Suprapubic skin (tissue), 4 donors: ENCODE data around the gene SMOC2. TPM values are rescaled to one million over a fixed set of nuclear protein-coding genes. Genes with fewer than 3 reads are reported as not detected.
A peak's percentile ranks its signal among the peaks of the same experiment; 100 is the strongest.

Experiments
- DNase-seq, 2 donors: peaks; one replicate each; pipeline ENCODE4 v3.0.0-alpha.2; 2019; ENCODE audit warnings: low spot score in 2 of 2
- H3K27ac ChIP-seq: fragments of 200-600 bp; sonication (generic); one replicate; pipeline ENCODE4 v1.5.1; 2019
- H3K27me3 ChIP-seq: fragments of 200-600 bp; sonication (generic); one replicate; pipeline ENCODE4 v1.5.1; 2019
- H3K36me3 ChIP-seq: fragments of 200-600 bp; sonication (generic); one replicate; pipeline ENCODE4 v1.5.1; 2019
- H3K4me1 ChIP-seq: fragments of 200-600 bp; sonication (generic); one replicate; pipeline ENCODE4 v1.5.1; 2019
- H3K4me3 ChIP-seq: fragments of 200-600 bp; sonication (generic); one replicate; pipeline ENCODE4 v1.5.1; 2019; ENCODE audit warnings: mild to moderate bottlenecking
- H3K9me3 ChIP-seq: fragments of 200-600 bp; sonication (generic); one replicate; pipeline ENCODE4 v1.5.1; 2019
- EP300 ChIP-seq: sonication (generic); formaldehyde crosslinking; IDR thresholded peaks from one replicate; pipeline ENCODE4 v1.6.1; 2017; ENCODE audit warnings: antibody characterized with exemption
- POLR2A ChIP-seq, 2 donors: fragments of 450-650 bp; IDR thresholded peaks; one replicate each; pipeline ENCODE4 v1.6.1; 2017; ENCODE audit warnings: antibody characterized with exemption in 2 of 2, mild to moderate bottlenecking in 2 of 2, moderate library complexity in 2 of 2
- POLR2AphosphoS5 ChIP-seq, 3 donors: sonication (generic); formaldehyde crosslinking; IDR thresholded peaks; one replicate each; pipeline ENCODE4 v1.6.1; 2017; ENCODE audit warnings: antibody characterized with exemption in 3 of 3
- WGBS: methylation state at CpG from one replicate; pipeline ENCODE4 v1.1.5; 2018; 5-methylcytosine and 5-hydroxymethylcytosine counted together
- total RNA-seq, 4 donors: library from RNA; depleted of rRNA; stranded (reverse); fragments of >200 nt; gene quantifications; one replicate each; pipeline ENCODE4 v1.1.0, GENCODE V29; 2016
- TF ChIP-seq, protein P1 (sequence below), 2 donors: fragments of 200-600 bp in 1 of 2; fragments of 450-650 bp in 1 of 2; sonication (generic) in 1 of 2; IDR thresholded peaks; one replicate each; pipeline ENCODE4 v1.5.1; 2016 to 2019; ENCODE audit warnings: antibody characterized with exemption in 2 of 2, mild to moderate bottlenecking in 1 of 2, moderate library complexity in 1 of 2

SMOC2 gene
- total RNA-seq, 4 donors from 2014 or later: 16.2 to 22.9 (median 18.8) TPM

DNA sequence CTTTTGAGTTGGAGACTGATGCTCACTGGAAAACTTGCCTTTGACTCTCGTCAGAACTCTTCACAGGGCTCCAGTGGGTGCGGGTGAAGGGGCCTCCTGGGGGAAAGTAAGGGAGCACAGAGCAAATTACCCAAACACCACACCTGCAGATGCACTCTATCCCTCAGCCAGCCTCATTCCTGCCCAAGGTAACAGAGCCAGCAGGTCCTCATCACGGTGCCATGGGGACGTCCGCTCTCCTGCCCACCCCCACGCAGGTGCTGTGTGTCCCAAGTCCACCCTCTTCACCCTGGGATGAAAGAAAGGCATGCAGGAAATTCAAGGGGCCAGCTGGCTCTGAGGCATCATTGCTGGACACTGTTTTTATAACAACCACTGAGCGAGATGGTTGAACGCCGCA, 269.0 kb downstream of the SMOC2 start:
- TF ChIP-seq, protein P1, sequence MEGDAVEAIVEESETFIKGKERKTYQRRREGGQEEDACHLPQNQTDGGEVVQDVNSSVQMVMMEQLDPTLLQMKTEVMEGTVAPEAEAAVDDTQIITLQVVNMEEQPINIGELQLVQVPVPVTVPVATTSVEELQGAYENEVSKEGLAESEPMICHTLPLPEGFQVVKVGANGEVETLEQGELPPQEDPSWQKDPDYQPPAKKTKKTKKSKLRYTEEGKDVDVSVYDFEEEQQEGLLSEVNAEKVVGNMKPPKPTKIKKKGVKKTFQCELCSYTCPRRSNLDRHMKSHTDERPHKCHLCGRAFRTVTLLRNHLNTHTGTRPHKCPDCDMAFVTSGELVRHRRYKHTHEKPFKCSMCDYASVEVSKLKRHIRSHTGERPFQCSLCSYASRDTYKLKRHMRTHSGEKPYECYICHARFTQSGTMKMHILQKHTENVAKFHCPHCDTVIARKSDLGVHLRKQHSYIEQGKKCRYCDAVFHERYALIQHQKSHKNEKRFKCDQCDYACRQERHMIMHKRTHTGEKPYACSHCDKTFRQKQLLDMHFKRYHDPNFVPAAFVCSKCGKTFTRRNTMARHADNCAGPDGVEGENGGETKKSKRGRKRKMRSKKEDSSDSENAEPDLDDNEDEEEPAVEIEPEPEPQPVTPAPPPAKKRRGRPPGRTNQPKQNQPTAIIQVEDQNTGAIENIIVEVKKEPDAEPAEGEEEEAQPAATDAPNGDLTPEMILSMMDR (IDR thresholded peaks at IDR 0.05): no peak
- TF ChIP-seq EP300: no peak
- H3K4me1 ChIP-seq: no peaks in the 10 kb centered on the region
- no peak overlapping the region for H3K27ac ChIP-seq
- no peak for DNase-seq
- H3K36me3 ChIP-seq: no peaks in the 10 kb centered on the region
- WGBS: 87% methylated on average over 9 of the region's 9 CpGs
- no peaks in the 10 kb centered on the region for H3K9me3 ChIP-seq
- peaks cover 10% of the 10 kb centered on the region for H3K27me3 ChIP-seq
- no peak overlapping the region for H3K4me3 ChIP-seq

GRCh38 chr6:168711049-168711640, 270.2 kb downstream of the SMOC2 start:
- TF ChIP-seq, protein P1 (IDR thresholded peaks at IDR 0.05): peak in 1 of 2 donors; percentile 42
- TF ChIP-seq POLR2AphosphoS5 (IDR thresholded peaks at IDR 0.05): no peak
- WGBS: 54% methylated on average over 5 of the region's 5 CpGs
- H3K27ac ChIP-seq: no peak overlapping the region
- peaks cover 10% of the 10 kb centered on the region for H3K27me3 ChIP-seq
- no peaks in the 10 kb centered on the region for H3K4me1 ChIP-seq
- no peaks in the 10 kb centered on the region for H3K9me3 ChIP-seq
- no peak overlapping the region for H3K4me3 ChIP-seq
- no peaks in the 10 kb centered on the region for H3K36me3 ChIP-seq
- DNase-seq: no peak

GRCh38 chr6:168711666-168712300, 270.8 kb downstream of the SMOC2 start:
- WGBS: 92% methylated on average over 11 of the region's 11 CpGs
- DNase-seq: no peak
- no peak overlapping the region for H3K4me3 ChIP-seq
- H3K9me3 ChIP-seq: no peaks in the 10 kb centered on the region
- TF ChIP-seq EP300: no peak
- TF ChIP-seq POLR2A (IDR thresholded peaks at IDR 0.05): no peak
- TF ChIP-seq, protein P1 (IDR thresholded peaks at IDR 0.05): no peak
- H3K4me1 ChIP-seq: no peaks in the 10 kb centered on the region
- H3K27me3 ChIP-seq: peaks cover 12% of the 10 kb centered on the region
- no peaks in the 10 kb centered on the region for H3K36me3 ChIP-seq
- H3K27ac ChIP-seq: no peak overlapping the region

GRCh38 chr6:168712993-168713392, 272.0 kb downstream of the SMOC2 start:
- Histone ChIP-seq H3K36me3 (no peaks in the 10 kb centered on the region), H3K27me3 (peaks cover 12% of the 10 kb centered on the region), H3K4me3 (no peak overlapping the region), H3K4me1 (no peaks in the 10 kb centered on the region), H3K9me3 (no peaks in the 10 kb centered on the region), H3K27ac (no peak overlapping the region)
- WGBS: 73% methylated on average over 5 of the region's 5 CpGs
- TF ChIP-seq, protein P1 (IDR thresholded peaks at IDR 0.05): no peak
- TF ChIP-seq POLR2AphosphoS5 (IDR thresholded peaks at IDR 0.05): no peak
- no peak for TF ChIP-seq POLR2A (IDR thresholded peaks at IDR 0.05)
- TF ChIP-seq EP300: no peak
- DNase-seq: no peak

DNA sequence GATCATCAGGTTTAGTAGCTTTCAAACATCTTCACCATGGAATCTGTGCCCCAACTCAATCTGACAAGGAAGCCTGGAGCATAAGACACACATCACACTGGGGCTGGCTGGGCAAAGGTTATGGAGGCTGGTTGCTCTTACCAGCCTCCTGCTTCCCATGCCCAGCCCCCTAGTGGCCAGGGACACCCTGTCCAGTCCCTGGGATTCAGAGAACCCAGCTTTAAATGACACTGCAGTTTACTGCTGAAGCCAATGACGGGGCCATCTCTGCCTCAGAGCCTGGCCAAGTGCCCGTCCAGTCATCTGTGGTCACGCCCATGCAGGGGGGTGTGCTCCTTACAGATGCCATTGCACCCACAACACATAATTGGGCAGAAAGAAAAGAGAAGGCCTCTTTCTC, 272.9 kb downstream of the SMOC2 start:
- no peaks in the 10 kb centered on the region for H3K36me3 ChIP-seq
- no peaks in the 10 kb centered on the region for H3K4me1 ChIP-seq
- WGBS: 80% methylated on average over 3 of the region's 3 CpGs
- TF ChIP-seq POLR2A (IDR thresholded peaks at IDR 0.05): no peak
- TF ChIP-seq, protein P1 (IDR thresholded peaks at IDR 0.05): peak in 1 of 2 donors; percentile 28
- H3K9me3 ChIP-seq: no peaks in the 10 kb centered on the region
- no peak for DNase-seq
- H3K4me3 ChIP-seq: no peak overlapping the region
- H3K27ac ChIP-seq: no peak overlapping the region
- H3K27me3 ChIP-seq: peaks cover 12% of the 10 kb centered on the region
